Left lung (tissue), 10 donors: ENCODE data around the gene NKIRAS2. TPM values are rescaled to one million over a fixed set of nuclear protein-coding genes. Genes with fewer than 3 reads are reported as not detected.

Source experiments
- ATAC-seq: fragments of 200-7000 bp; cut with Tn5 transposase; one replicate; pipeline ENCODE4 v1.9.1; 2020; ENCODE audit warnings: moderate library complexity
- DNase-seq, 4 donors: peaks; one replicate each; pipeline ENCODE4 v3.0.0-alpha.2; 2013 to 2020
- H3K27ac ChIP-seq, 2 donors: fragments of 200-600 bp; sonication (generic) in 1 of 2; one replicate each; pipeline versions ENCODE4 v1.5.0 to v1.8.0; 2020 to 2021
- H3K27me3 ChIP-seq, 2 donors: fragments of 200-600 bp; sonication (generic) in 1 of 2; one replicate each; pipeline versions ENCODE4 v1.5.0 to v1.8.0; 2020 to 2021
- H3K36me3 ChIP-seq, 2 donors: fragments of 200-600 bp; sonication (generic) in 1 of 2; one replicate each; pipeline versions ENCODE4 v1.5.0 to v1.8.0; 2020 to 2021
- H3K4me1 ChIP-seq, 2 donors: fragments of 200-600 bp; one replicate each; pipeline ENCODE4 v1.8.0; 2021
- H3K4me3 ChIP-seq, 2 donors: fragments of 200-600 bp; sonication (generic) in 1 of 2; one replicate each; pipeline versions ENCODE4 v1.5.0 to v1.8.0; 2020 to 2021; ENCODE audit warnings: mild to moderate bottlenecking in 1 of 2
- H3K9me3 ChIP-seq, 2 donors: fragments of 200-600 bp; sonication (generic) in 1 of 2; one replicate each; pipeline versions ENCODE4 v1.5.0 to v1.8.0; 2020 to 2021
- CTCF ChIP-seq, 2 donors: fragments of 200-600 bp; sonication (generic) in 1 of 2; IDR thresholded peaks; one replicate each; pipeline versions ENCODE4 v1.5.0 to v1.8.0; 2021; ENCODE audit warnings: antibody characterized with exemption in 2 of 2
- intact Hi-C, 2 donors: fragments of 100-400 bp; cut with DNase I; formaldehyde crosslinking; loops; one replicate each; pipeline versions ENCODE4 v1.11.2 to v1.14.2; 2022
- polyA plus RNA-seq, 6 donors: library from polyadenylated mRNA; unstranded; fragments of 120-200 nt; gene quantifications; one replicate each; pipeline ENCODE4 v1.2.1, GENCODE V29; 2013; ENCODE audit not compliant: insufficient read length in 6 of 6
- total RNA-seq, 2 donors: library from RNA; stranded (reverse); fragmentation: NEBNext Ultra II Directional; extraction: Animal tissue kit (Norgen Biotek cat#: 25700); gene quantifications; one replicate each; pipeline ENCODE4 v1.2.1, GENCODE V29; 2021
- donor health status: DM: no; HTN: yes; CAD: no.
- donor health status: DM: no; HTN: no; CAD: no.

The NKIRAS2 gene
- total and polyA plus RNA-seq, 8 donors: 29.6 to 50.1 (median 45.3) TPM

GRCh38 chr17:41972571-41973407 lies 47.1 kb upstream of the NKIRAS2 start:
- H3K36me3 ChIP-seq: peaks cover 0 to 92% of the 10 kb centered on the region in 2 donors
- ATAC-seq: peak; percentile 15

GRCh38 chr17:41973408-41973811 lies 46.5 kb upstream of the NKIRAS2 start:
- Histone ChIP-seq H3K4me1 (peaks cover 0 to 40% of the 10 kb centered on the region in 2 donors), H3K9me3 (no peaks in the 10 kb centered on the region), H3K4me3 (no peak overlapping the region), H3K36me3 (peaks cover 0 to 94% of the 10 kb centered on the region in 2 donors), H3K27me3 (no peaks in the 10 kb centered on the region), H3K27ac (no peak overlapping the region)
- ATAC-seq: no peak
- peak in 1 of 4 donors; percentile 67 for DNase-seq
- intact Hi-C loops: no loop called here
- TF ChIP-seq CTCF (IDR thresholded peaks at IDR 0.05): no peak

More at GRCh38 chr17:41972571-41973407, 47.1 kb upstream of the NKIRAS2 start:
- H3K4me1 ChIP-seq: peaks cover 3 to 46% of the 10 kb centered on the region in 2 donors
- intact Hi-C loops: no loop called here
- no peaks in the 10 kb centered on the region for H3K27me3 ChIP-seq
- H3K9me3 ChIP-seq: no peaks in the 10 kb centered on the region
- peak in 2 of 4 donors; percentile 18 to 58 for DNase-seq
- no peak overlapping the region for H3K4me3 ChIP-seq
- H3K27ac ChIP-seq: no peak overlapping the region
- no peak for TF ChIP-seq CTCF (IDR thresholded peaks at IDR 0.05)

- Histone ChIP-seq H3K9me3 (no peaks in the 10 kb centered on the region), H3K36me3 (peaks cover 0 to 94% of the 10 kb centered on the region in 2 donors), H3K4me1 (peaks cover 0 to 33% of the 10 kb centered on the region in 2 donors), H3K4me3 (no peak overlapping the region), H3K27me3 (no peaks in the 10 kb centered on the region), H3K27ac (no peak overlapping the region)
- DNase-seq: peak in 1 of 4 donors; percentile 70
- intact Hi-C loops: no loop called here
- no peak for ATAC-seq
- no peak for TF ChIP-seq CTCF (IDR thresholded peaks at IDR 0.05)
Observed at GRCh38 chr17:41974031-41974430, 45.9 kb upstream of the NKIRAS2 start.

DNA sequence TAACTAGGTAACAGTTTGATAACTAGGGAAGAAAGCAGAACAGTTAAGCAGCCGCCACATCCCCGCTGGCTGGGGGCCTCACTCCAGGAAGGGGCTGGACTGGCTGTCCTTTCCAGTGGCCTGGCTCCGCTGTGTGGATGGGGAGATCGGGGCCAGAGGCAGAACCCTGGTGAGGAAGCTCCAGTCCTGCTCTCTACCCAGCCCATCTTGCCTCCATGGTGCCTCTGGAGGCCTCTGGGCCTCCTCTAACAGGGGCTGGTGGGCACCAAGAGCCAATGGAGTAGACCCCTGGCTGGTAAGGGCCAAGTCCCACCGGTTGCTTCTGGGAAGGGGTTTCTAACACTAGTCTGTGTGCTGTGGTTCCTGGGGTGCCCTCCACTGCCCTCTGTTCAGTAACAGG lies 45.2 kb upstream of the NKIRAS2 start:
- Histone ChIP-seq H3K9me3 (no peaks in the 10 kb centered on the region), H3K4me1 (peaks cover 0 to 28% of the 10 kb centered on the region in 2 donors), H3K27ac (no peak overlapping the region), H3K36me3 (peaks cover 0 to 93% of the 10 kb centered on the region in 2 donors), H3K4me3 (no peak overlapping the region), H3K27me3 (no peaks in the 10 kb centered on the region)
- DNase-seq (peak in 1 of 4 donors; percentile 66), ATAC-seq (no peak)
- TF ChIP-seq CTCF (IDR thresholded peaks at IDR 0.05): no peak
- intact Hi-C loops: no loop called here
